H1 (cell line): ENCODE data around the gene CFAP97.

Source experiments
- CREB1 ChIP-seq: IDR thresholded peaks from 2 replicates; pipeline ENCODE4 v1.6.1; 2012; ENCODE audit warnings: inconsistent platforms
- CTCF ChIP-seq, 3 experiments: IDR thresholded peaks; 1 replicate in 2 of 3; 2 replicates in 1 of 3; pipeline versions ENCODE4 v1.5.1 to v1.6.1; 2011; ENCODE audit warnings: low read length in 3 of 3, mild to moderate bottlenecking in 3 of 3, inconsistent platforms in 2 of 3, low read depth in 1 of 3, moderate library complexity in 1 of 3; ENCODE audit not compliant: insufficient read depth in 1 of 3; ENCODE audit errors: control extremely low read depth in 1 of 3
- EZH2 ChIP-seq: fragments of 200-600 bp; sonication (generic); IDR thresholded peaks from 2 replicates; pipeline ENCODE4 v1.7.1; 2012; ENCODE audit warnings: low read depth, mild to moderate bottlenecking, moderate library complexity, low read length, inconsistent platforms; ENCODE audit not compliant: severe bottlenecking
- HDAC2 ChIP-seq, 2 experiments: fragments of 300-600 bp in 1 of 2; sonication (generic) in 1 of 2; IDR thresholded peaks; 2 replicates each; pipeline ENCODE4 v1.6.1; 2011 to 2012; ENCODE audit warnings: low read depth in 2 of 2, low read length in 2 of 2, mild to moderate bottlenecking in 2 of 2, moderate library complexity in 2 of 2, borderline replicate concordance in 1 of 2, inconsistent platforms in 1 of 2
- JUN ChIP-seq: IDR thresholded peaks from 2 replicates; pipeline ENCODE4 v1.6.1; 2011; ENCODE audit warnings: low read depth, mild to moderate bottlenecking, improper control_type of control experiment, low read length
- POLR2A ChIP-seq, 2 experiments: IDR thresholded peaks; 1 replicate in 1 of 2; 2 replicates in 1 of 2; pipeline ENCODE4 v1.6.1; 2011; ENCODE audit warnings: low read depth in 2 of 2, low read length in 2 of 2, mild to moderate bottlenecking in 2 of 2; ENCODE audit errors: control extremely low read depth in 1 of 2
- RAD21 ChIP-seq, 2 experiments: IDR thresholded peaks in 1 of 2; conservative IDR thresholded peaks in 1 of 2; 2 replicates each; pipeline ENCODE4 v1.6.1; 2011; ENCODE audit warnings: low read depth in 2 of 2, low read length in 2 of 2, improper control_type of control experiment in 1 of 2, inconsistent platforms in 1 of 2, mild to moderate bottlenecking in 1 of 2, moderate library complexity in 1 of 2
- RBBP5 ChIP-seq: IDR thresholded peaks from 2 replicates; pipeline ENCODE4 v1.7.1; 2012; ENCODE audit warnings: low read depth, mild to moderate bottlenecking, inconsistent platforms, low read length, moderate library complexity, borderline replicate concordance
- RFX5 ChIP-seq: IDR thresholded peaks from 2 replicates; pipeline ENCODE4 v1.6.1; 2011; ENCODE audit warnings: low read depth, low read length, improper control_type of control experiment, borderline replicate concordance
- SP4 ChIP-seq: IDR thresholded peaks from 2 replicates; pipeline ENCODE4 v1.6.1; 2012; ENCODE audit warnings: low read length, inconsistent platforms
- ZNF274 ChIP-seq: IDR thresholded peaks from 2 replicates; pipeline ENCODE4 v1.7.0; 2012; ENCODE audit warnings: low read length, borderline replicate concordance; ENCODE audit errors: extremely low read depth

GRCh38 chr4:185215261-185215660, 11.5 kb upstream of the CFAP97 start:
- TF ChIP-seq SP4 (no peak), POLR2A (IDR thresholded peaks at IDR 0.05; ENCODE audit: control extremely low read depth in 1 of 2, low read depth in 2 of 2, low read length in 2 of 2) (no peak), ZNF274 (no peak), RFX5 (no peak), JUN (no peak), RBBP5 (no peak), HDAC2 (IDR thresholded peaks at IDR 0.05; ENCODE audit: borderline replicate concordance in 1 of 2, low read depth in 2 of 2, low read length in 2 of 2) (no peak), CTCF (IDR thresholded peaks at IDR 0.05; ENCODE audit: control extremely low read depth in 1 of 3, insufficient read depth in 1 of 3, low read depth in 1 of 3, low read length in 3 of 3) (no peak), CREB1 (no peak), EZH2 (no peak), RAD21 (IDR thresholded peaks at IDR 0.05 in 1 of 2, conservative IDR thresholded peaks at IDR 0.05 in 1 of 2; ENCODE audit: low read depth in 2 of 2, low read length in 2 of 2) (no peak)
